ENCODE measurements around the gene CCL20. TPM values are rescaled to one million over a fixed set of nuclear protein-coding genes. Genes with fewer than 3 reads are reported as not detected.
A peak's percentile ranks its signal among the peaks of the same experiment; 100 is the strongest.

Gene CCL20, protein sequence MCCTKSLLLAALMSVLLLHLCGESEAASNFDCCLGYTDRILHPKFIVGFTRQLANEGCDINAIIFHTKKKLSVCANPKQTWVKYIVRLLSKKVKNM
- not detected for total RNA-seq
- not detected for polyA plus RNA-seq (2013, experiment 1 of 2)
- polyA plus RNA-seq (2013, experiment 2 of 2): not detected
- long read RNA-seq, experiment 1: 0 reads
- long read RNA-seq, experiment 2: 0 reads
- long read RNA-seq, experiment 3: 0 reads
- long read RNA-seq, experiment 4: 0 reads

- Mint-ChIP-seq H3K4me1 (peaks cover 26% of the 10 kb centered on the region), H3K27me3 (ENCODE audit: insufficient read depth) (no peaks in the 10 kb centered on the region), H3K4me3 (no peak within 1 kb of the TSS), H3K36me3 (ENCODE audit: low read depth) (no peaks in the 10 kb centered on the region), H3K9me3 (no peaks in the 10 kb centered on the region), H3K27ac (no peak within 1 kb of the TSS)
- Histone ChIP-seq H3K4me3 (ENCODE audit: low read length) (no peak within 1 kb of the TSS), H3K27ac (ENCODE audit: low read depth, low read length) (no peak within 1 kb of the TSS), H3K27me3 (ENCODE audit: control insufficient read depth, insufficient read depth, low read length, poor library complexity, severe bottlenecking) (no peaks in the 10 kb centered on the region), H3K4me1 (ENCODE audit: control insufficient read depth, insufficient read depth, low read length) (peaks cover 8% of the 10 kb centered on the region), H3K9ac (ENCODE audit: extremely low read depth, low read length, poor library complexity, severe bottlenecking) (no peak within 1 kb of the TSS), H3K9me3 (ENCODE audit: control insufficient read depth, low read length) (no peaks in the 10 kb centered on the region), H3K36me3 (ENCODE audit: control insufficient read depth, insufficient read depth, low read length) (no peaks in the 10 kb centered on the region)
- DNase-seq: no peak
- TF ChIP-seq, protein P1, sequence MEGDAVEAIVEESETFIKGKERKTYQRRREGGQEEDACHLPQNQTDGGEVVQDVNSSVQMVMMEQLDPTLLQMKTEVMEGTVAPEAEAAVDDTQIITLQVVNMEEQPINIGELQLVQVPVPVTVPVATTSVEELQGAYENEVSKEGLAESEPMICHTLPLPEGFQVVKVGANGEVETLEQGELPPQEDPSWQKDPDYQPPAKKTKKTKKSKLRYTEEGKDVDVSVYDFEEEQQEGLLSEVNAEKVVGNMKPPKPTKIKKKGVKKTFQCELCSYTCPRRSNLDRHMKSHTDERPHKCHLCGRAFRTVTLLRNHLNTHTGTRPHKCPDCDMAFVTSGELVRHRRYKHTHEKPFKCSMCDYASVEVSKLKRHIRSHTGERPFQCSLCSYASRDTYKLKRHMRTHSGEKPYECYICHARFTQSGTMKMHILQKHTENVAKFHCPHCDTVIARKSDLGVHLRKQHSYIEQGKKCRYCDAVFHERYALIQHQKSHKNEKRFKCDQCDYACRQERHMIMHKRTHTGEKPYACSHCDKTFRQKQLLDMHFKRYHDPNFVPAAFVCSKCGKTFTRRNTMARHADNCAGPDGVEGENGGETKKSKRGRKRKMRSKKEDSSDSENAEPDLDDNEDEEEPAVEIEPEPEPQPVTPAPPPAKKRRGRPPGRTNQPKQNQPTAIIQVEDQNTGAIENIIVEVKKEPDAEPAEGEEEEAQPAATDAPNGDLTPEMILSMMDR (conservative IDR thresholded peaks at IDR 0.05): peak; percentile 21
- WGBS, 2 experiments (ENCODE audit: insufficient coverage in 1 of 2, insufficient read length in 1 of 2): 92 to 97% methylated on average over 6 to 9 of the region's 9 CpGs
Observed at GRCh38 chr2:227813562-227814353, at the start of gene CCL20. TSS of gene CCL20 (plus strand) at chr2:227813842. CDS start at chr2:227813912, 70 bp downstream.

GRCh38 chr2:227765788-227766372 lies 47.8 kb upstream of the CCL20 start:
- no peak for DNase-seq
- H3K27me3 ChIP-seq (ENCODE audit: control insufficient read depth, insufficient read depth, low read length, poor library complexity, severe bottlenecking): no peaks in the 10 kb centered on the region
- Mint-ChIP-seq H3K36me3 (ENCODE audit: low read depth) (no peaks in the 10 kb centered on the region), H3K9me3 (no peaks in the 10 kb centered on the region), H3K4me1 (no peaks in the 10 kb centered on the region), H3K4me3 (no peak overlapping the region), H3K27ac (no peak overlapping the region), H3K27me3 (ENCODE audit: insufficient read depth) (no peaks in the 10 kb centered on the region)
- no peak overlapping the region for H3K4me3 ChIP-seq (ENCODE audit: low read length)
- H3K27ac ChIP-seq (ENCODE audit: low read depth, low read length): no peak overlapping the region
- no peak overlapping the region for H3K9ac ChIP-seq (ENCODE audit: extremely low read depth, low read length, poor library complexity, severe bottlenecking)
- no peaks in the 10 kb centered on the region for H3K9me3 ChIP-seq (ENCODE audit: control insufficient read depth, low read length)
- TF ChIP-seq, protein P1 (conservative IDR thresholded peaks at IDR 0.05): no peak
- H3K36me3 ChIP-seq (ENCODE audit: control insufficient read depth, insufficient read depth, low read length): no peaks in the 10 kb centered on the region
- no peaks in the 10 kb centered on the region for H3K4me1 ChIP-seq (ENCODE audit: control insufficient read depth, insufficient read depth, low read length)
- 50 to 63% methylated on average over 3 to 4 of the region's 4 CpGs for WGBS, 2 experiments (ENCODE audit: insufficient coverage in 1 of 2, insufficient read length in 1 of 2)

DNA sequence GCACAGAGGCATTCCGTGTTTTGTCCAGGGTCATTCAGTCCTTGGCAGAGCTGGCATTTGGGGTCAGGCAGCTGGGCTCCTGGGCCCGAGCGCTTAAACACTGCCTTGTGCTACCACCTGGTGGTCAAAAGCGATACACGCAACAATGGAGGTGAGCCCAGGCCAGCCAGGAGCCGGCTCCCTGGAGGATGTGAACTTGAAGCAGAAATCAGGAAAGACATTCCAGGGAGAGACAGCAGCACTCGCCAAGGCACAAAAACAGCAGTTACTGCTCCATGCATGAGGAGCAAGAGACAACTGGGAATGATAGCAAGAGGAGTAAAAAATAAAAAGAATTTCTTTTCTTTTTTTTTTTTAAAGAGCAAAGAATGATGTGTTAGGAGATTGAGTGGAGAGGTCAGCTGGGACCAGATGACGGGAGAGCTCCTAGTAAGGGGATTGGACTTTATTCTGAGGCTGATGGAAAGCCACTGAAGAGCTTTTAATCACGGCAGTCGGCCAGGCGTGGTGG lies 47.2 kb upstream of the CCL20 start:
- Mint-ChIP-seq H3K4me3 (no peak overlapping the region), H3K9me3 (no peaks in the 10 kb centered on the region), H3K27me3 (ENCODE audit: insufficient read depth) (no peaks in the 10 kb centered on the region), H3K27ac (no peak overlapping the region), H3K36me3 (ENCODE audit: low read depth) (no peaks in the 10 kb centered on the region), H3K4me1 (peaks cover 3% of the 10 kb centered on the region)
- no peaks in the 10 kb centered on the region for H3K36me3 ChIP-seq (ENCODE audit: control insufficient read depth, insufficient read depth, low read length)
- TF ChIP-seq, protein P1 (conservative IDR thresholded peaks at IDR 0.05): peak; percentile 94
- no peaks in the 10 kb centered on the region for H3K4me1 ChIP-seq (ENCODE audit: control insufficient read depth, insufficient read depth, low read length)
- no peak overlapping the region for H3K27ac ChIP-seq (ENCODE audit: low read depth, low read length)
- no peak overlapping the region for H3K4me3 ChIP-seq (ENCODE audit: low read length)
- H3K9me3 ChIP-seq (ENCODE audit: control insufficient read depth, low read length): no peaks in the 10 kb centered on the region
- H3K9ac ChIP-seq (ENCODE audit: extremely low read depth, low read length, poor library complexity, severe bottlenecking): no peak overlapping the region
- no peaks in the 10 kb centered on the region for H3K27me3 ChIP-seq (ENCODE audit: control insufficient read depth, insufficient read depth, low read length, poor library complexity, severe bottlenecking)
- WGBS, 2 experiments (ENCODE audit: insufficient coverage in 1 of 2, insufficient read length in 1 of 2): 22 to 39% methylated on average over 7 to 11 of the region's 11 CpGs
- DNase-seq: peak; percentile 96

All from endodermal cell (in vitro differentiated cells).